Nephron progenitor cell (in vitro differentiated cells): ENCODE data around the gene RPL27A.

Experiments used
- DNase-seq: peaks from one replicate; pipeline ENCODE4 v3.0.0; 2021
- H3K27ac Mint-ChIP-seq: 2 replicates; pipeline ENCODE4 v1.8.0; 2021; ENCODE audit warnings: mild to moderate bottlenecking, moderate library complexity, mixed read lengths
- H3K27me3 Mint-ChIP-seq: 2 replicates; pipeline ENCODE4 v1.8.0; 2021; ENCODE audit warnings: mild to moderate bottlenecking, low read depth, mixed read lengths; ENCODE audit not compliant: poor library complexity
- H3K36me3 Mint-ChIP-seq: 2 replicates; pipeline ENCODE4 v1.8.0; 2021; ENCODE audit warnings: low read depth, mixed read lengths
- H3K4me1 Mint-ChIP-seq: 2 replicates; pipeline ENCODE4 v1.8.0; 2021; ENCODE audit warnings: mixed read lengths
- H3K4me3 Mint-ChIP-seq: 2 replicates; pipeline ENCODE4 v1.8.0; 2021; ENCODE audit warnings: mild to moderate bottlenecking, moderate library complexity, mixed read lengths
- H3K9me3 Mint-ChIP-seq: 2 replicates; pipeline ENCODE4 v1.8.0; 2021; ENCODE audit warnings: mild to moderate bottlenecking, moderate library complexity, mixed read lengths
- TF ChIP-seq, protein P1 (sequence below): fragments of 200-600 bp; sonication (generic); IDR thresholded peaks from 2 replicates; pipeline ENCODE4 v1.5.0; 2021; ENCODE audit warnings: antibody characterized with exemption

Gene RPL27A

DNA sequence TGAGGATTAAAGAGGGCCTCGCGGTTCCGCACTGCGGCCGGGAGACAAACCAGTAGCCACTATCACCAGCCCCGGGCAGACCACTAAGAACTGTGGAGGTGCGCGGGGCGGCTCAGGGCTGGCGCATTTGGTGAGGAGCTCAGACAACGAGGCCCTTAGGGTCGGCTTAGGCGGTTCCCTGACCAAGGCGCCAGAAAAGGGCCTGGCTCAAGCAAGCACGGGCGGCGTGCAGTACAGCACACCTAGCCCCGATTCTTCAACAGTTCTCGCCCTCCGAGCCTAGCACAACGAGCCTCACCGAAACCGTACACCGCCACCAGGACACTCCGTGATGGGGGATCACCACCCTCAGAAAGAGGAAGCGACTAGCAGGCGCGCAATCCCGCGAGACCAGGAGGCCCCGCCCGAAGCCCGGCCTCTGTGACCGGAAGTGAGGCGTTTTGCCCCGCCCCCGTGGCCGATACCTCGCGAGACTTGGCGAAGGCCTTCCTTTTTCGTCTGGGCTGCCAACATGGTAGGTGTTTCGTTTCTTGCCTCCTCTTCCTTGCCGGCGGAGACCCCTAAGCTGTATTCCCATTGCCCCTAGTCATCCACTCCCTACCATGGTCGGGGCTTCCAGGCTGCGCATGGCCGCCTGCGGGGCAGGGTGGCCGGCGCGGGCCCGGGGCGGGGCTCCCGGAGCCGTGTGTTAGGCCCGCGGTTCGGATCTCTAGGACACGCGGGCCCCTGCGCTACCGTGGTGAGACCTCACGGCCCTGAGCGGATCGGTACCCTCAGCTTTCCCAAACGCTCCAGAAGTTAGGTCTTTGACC is at the start of gene RPL27A, which contains the start of gene TRIM66:
Gene RPL27A, plus strand, starts transcription at position 490 of the 812 bp plus-strand sequence. Its CDS starts 22 bp downstream, at position 512.
Gene TRIM66, minus strand, starts transcription at position 363 of the 812 bp plus-strand sequence. CDS start 10,391 bp downstream, outside the sequence.
- H3K4me3 Mint-ChIP-seq = peak within 1 kb of the TSS; percentile 94
- peaks cover 45% of the 10 kb centered on the region for H3K36me3 Mint-ChIP-seq
- TF ChIP-seq, protein P1, sequence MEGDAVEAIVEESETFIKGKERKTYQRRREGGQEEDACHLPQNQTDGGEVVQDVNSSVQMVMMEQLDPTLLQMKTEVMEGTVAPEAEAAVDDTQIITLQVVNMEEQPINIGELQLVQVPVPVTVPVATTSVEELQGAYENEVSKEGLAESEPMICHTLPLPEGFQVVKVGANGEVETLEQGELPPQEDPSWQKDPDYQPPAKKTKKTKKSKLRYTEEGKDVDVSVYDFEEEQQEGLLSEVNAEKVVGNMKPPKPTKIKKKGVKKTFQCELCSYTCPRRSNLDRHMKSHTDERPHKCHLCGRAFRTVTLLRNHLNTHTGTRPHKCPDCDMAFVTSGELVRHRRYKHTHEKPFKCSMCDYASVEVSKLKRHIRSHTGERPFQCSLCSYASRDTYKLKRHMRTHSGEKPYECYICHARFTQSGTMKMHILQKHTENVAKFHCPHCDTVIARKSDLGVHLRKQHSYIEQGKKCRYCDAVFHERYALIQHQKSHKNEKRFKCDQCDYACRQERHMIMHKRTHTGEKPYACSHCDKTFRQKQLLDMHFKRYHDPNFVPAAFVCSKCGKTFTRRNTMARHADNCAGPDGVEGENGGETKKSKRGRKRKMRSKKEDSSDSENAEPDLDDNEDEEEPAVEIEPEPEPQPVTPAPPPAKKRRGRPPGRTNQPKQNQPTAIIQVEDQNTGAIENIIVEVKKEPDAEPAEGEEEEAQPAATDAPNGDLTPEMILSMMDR = no peak
- H3K4me1 Mint-ChIP-seq = peaks cover 57% of the 10 kb centered on the region
- DNase-seq = peak; percentile 100
- no peaks in the 10 kb centered on the region for H3K27me3 Mint-ChIP-seq
- H3K9me3 Mint-ChIP-seq = no peaks in the 10 kb centered on the region
- H3K27ac Mint-ChIP-seq = peak within 1 kb of the TSS; percentile 97

- peaks cover 3% of the 10 kb centered on the region for H3K27me3 Mint-ChIP-seq
- H3K27ac Mint-ChIP-seq = no peak overlapping the region
- no peak for DNase-seq
Observed at GRCh38 chr11:8634498-8634897, 48.1 kb upstream of the RPL27A start.

DNA sequence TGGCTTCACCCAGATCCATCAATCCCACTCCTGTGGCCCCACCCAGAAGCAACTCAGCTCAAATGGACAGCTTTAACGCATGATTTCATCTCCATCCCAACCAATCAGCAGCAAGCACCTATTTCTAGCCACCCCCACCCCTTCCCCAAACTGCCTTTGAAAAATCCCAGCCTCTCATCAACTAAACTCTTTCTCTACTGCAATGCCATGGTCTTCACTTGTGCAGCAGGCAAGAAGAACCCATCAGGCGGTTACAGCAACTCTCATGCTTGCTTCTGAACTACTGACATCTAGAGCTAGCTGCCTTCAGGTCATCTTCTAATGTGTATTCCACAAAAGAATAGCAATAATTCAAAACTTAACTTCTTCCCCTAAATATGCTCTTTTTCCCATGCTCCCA is 46.5 kb upstream of the RPL27A start:
- Mint-ChIP-seq H3K36me3 (peaks cover 14% of the 10 kb centered on the region), H3K9me3 (peaks cover 10% of the 10 kb centered on the region), H3K27ac (no peak overlapping the region), H3K4me3 (no peak overlapping the region), H3K27me3 (peaks cover 4% of the 10 kb centered on the region), H3K4me1 (no peaks in the 10 kb centered on the region)
- DNase-seq = no peak
- TF ChIP-seq, protein P1 = no peak

More at GRCh38 chr11:8634498-8634897, 48.1 kb upstream of the RPL27A start:
- H3K4me1 Mint-ChIP-seq = no peaks in the 10 kb centered on the region
- peaks cover 14% of the 10 kb centered on the region for H3K36me3 Mint-ChIP-seq
- peaks cover 10% of the 10 kb centered on the region for H3K9me3 Mint-ChIP-seq
- H3K4me3 Mint-ChIP-seq = no peak overlapping the region
- TF ChIP-seq, protein P1 = no peak

DNA sequence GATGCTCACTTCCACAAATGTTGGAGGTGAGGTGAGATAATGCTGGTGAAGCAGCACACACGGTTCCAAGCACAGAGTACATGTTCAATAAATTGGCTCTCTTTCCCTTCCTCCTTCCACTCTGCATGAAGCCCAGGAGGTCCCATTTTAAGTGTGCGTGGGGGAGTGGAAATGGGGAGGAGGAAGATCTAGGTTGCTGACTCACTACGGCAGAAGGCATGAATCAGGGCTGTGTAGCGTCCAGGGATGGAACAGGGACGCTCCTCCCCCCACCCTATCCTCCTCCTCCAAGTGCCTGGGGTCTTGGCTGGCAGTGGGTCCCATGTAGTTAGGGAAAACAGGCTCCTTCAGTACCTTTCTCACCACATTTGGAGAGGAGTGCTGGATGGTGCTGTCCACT is 44.3 kb upstream of the RPL27A start:
- peaks cover 6% of the 10 kb centered on the region for H3K27me3 Mint-ChIP-seq
- H3K4me1 Mint-ChIP-seq = peaks cover 7% of the 10 kb centered on the region
- TF ChIP-seq, protein P1 = no peak
- DNase-seq = no peak
- peaks cover 10% of the 10 kb centered on the region for H3K9me3 Mint-ChIP-seq
- no peak overlapping the region for H3K27ac Mint-ChIP-seq
- H3K36me3 Mint-ChIP-seq = peaks cover 14% of the 10 kb centered on the region
- no peak overlapping the region for H3K4me3 Mint-ChIP-seq

GRCh38 chr11:8639655-8640054 is 42.9 kb upstream of the RPL27A start:
- Mint-ChIP-seq H3K4me3 (no peak overlapping the region), H3K4me1 (peaks cover 7% of the 10 kb centered on the region), H3K27me3 (peaks cover 6% of the 10 kb centered on the region), H3K36me3 (peaks cover 14% of the 10 kb centered on the region), H3K9me3 (peaks cover 10% of the 10 kb centered on the region), H3K27ac (no peak overlapping the region)
- TF ChIP-seq, protein P1 = no peak
- DNase-seq = no peak
